ENCODE measurements around the gene RELN. TPM values are rescaled to one million over a fixed set of nuclear protein-coding genes. Genes with fewer than 3 reads are reported as not detected.

RELN gene
- total and polyA plus RNA-seq, 2 experiments from 2014 or later: 3.9 to 22.0 TPM

- Histone ChIP-seq H4K20me1 (ENCODE audit: insufficient read depth, poor library complexity, severe bottlenecking) (no peaks in the 10 kb centered on the region), H3K9me3 (ENCODE audit: low read depth) (no peaks in the 10 kb centered on the region), H2AFZ (no peak overlapping the region), H3K79me2 (no peaks in the 10 kb centered on the region), H3K27me3 (no peaks in the 10 kb centered on the region), H3K4me1 (ENCODE audit: insufficient read depth) (no peaks in the 10 kb centered on the region), H3K4me3 (no peak overlapping the region), H3K9me2 (replicated peaks; ENCODE audit: insufficient read depth) (no peaks in the 10 kb centered on the region), H3K27ac (no peak overlapping the region), H3K4me2 (no peak overlapping the region), H3K36me3 (replicated peaks; ENCODE audit: insufficient read depth, low read depth) (no peaks in the 10 kb centered on the region)
- no peak for DNase-seq (ENCODE audit: low spot score)
- WGBS (ENCODE audit: low lambda C conversion rate, missing lambda C conversion rate): 75% methylated on average over 3 of the region's 3 CpGs
- TF ChIP-seq CTCF (IDR thresholded peaks at IDR 0.05; ENCODE audit: poor library complexity): no peak
- TF ChIP-seq EZH2 (IDR thresholded peaks at IDR 0.05; ENCODE audit: borderline replicate concordance): no peak
- TF ChIP-seq EZH2phosphoT487 (IDR thresholded peaks at IDR 0.05; ENCODE audit: low read depth, severe bottlenecking, unreplicated experiment): no peak
Measured at GRCh38 chr7:103833401-103833800, 156.1 kb downstream of the RELN start.

GRCh38 chr7:103832438-103832837 is 157.0 kb downstream of the RELN start:
- Histone ChIP-seq H3K9me3 (ENCODE audit: low read depth) (no peaks in the 10 kb centered on the region), H3K27ac (no peak overlapping the region), H3K4me2 (no peak overlapping the region), H2AFZ (no peak overlapping the region), H4K20me1 (ENCODE audit: insufficient read depth, poor library complexity, severe bottlenecking) (no peaks in the 10 kb centered on the region), H3K9me2 (replicated peaks; ENCODE audit: insufficient read depth) (no peaks in the 10 kb centered on the region), H3K27me3 (no peaks in the 10 kb centered on the region), H3K4me1 (ENCODE audit: insufficient read depth) (no peaks in the 10 kb centered on the region), H3K79me2 (no peaks in the 10 kb centered on the region), H3K36me3 (replicated peaks; ENCODE audit: insufficient read depth, low read depth) (no peaks in the 10 kb centered on the region), H3K4me3 (no peak overlapping the region)
- 74% methylated on average over 2 of the region's 2 CpGs for WGBS (ENCODE audit: low lambda C conversion rate, missing lambda C conversion rate)
- TF ChIP-seq EZH2 (IDR thresholded peaks at IDR 0.05; ENCODE audit: borderline replicate concordance) (no peak), CTCF (IDR thresholded peaks at IDR 0.05; ENCODE audit: poor library complexity) (no peak), EZH2phosphoT487 (IDR thresholded peaks at IDR 0.05; ENCODE audit: low read depth, severe bottlenecking, unreplicated experiment) (no peak)
- no peak for DNase-seq (ENCODE audit: low spot score)

GRCh38 chr7:103824251-103824650 is 165.2 kb downstream of the RELN start:
- no peak overlapping the region for H3K4me3 ChIP-seq
- no peak overlapping the region for H3K4me2 ChIP-seq
- H3K27ac ChIP-seq: no peak overlapping the region
- H2AFZ ChIP-seq: no peak overlapping the region
- no peak for DNase-seq (ENCODE audit: low spot score)
- no peaks in the 10 kb centered on the region for H3K79me2 ChIP-seq
- H3K9me2 ChIP-seq (replicated peaks; ENCODE audit: insufficient read depth): no peaks in the 10 kb centered on the region
- no peaks in the 10 kb centered on the region for H3K9me3 ChIP-seq (ENCODE audit: low read depth)
- H3K27me3 ChIP-seq: no peaks in the 10 kb centered on the region
- no peaks in the 10 kb centered on the region for H3K36me3 ChIP-seq (replicated peaks; ENCODE audit: insufficient read depth, low read depth)
- no peaks in the 10 kb centered on the region for H3K4me1 ChIP-seq (ENCODE audit: insufficient read depth)
- no peak for TF ChIP-seq CTCF (IDR thresholded peaks at IDR 0.05; ENCODE audit: poor library complexity)
- no peak for TF ChIP-seq EZH2phosphoT487 (IDR thresholded peaks at IDR 0.05; ENCODE audit: low read depth, severe bottlenecking, unreplicated experiment)
- TF ChIP-seq EZH2 (IDR thresholded peaks at IDR 0.05; ENCODE audit: borderline replicate concordance): no peak
- no peaks in the 10 kb centered on the region for H4K20me1 ChIP-seq (ENCODE audit: insufficient read depth, poor library complexity, severe bottlenecking)

GRCh38 chr7:103823084-103823483 is 166.4 kb downstream of the RELN start:
- Histone ChIP-seq H3K4me1 (ENCODE audit: insufficient read depth) (no peaks in the 10 kb centered on the region), H3K27me3 (no peaks in the 10 kb centered on the region), H3K9me3 (ENCODE audit: low read depth) (no peaks in the 10 kb centered on the region), H3K4me2 (no peak overlapping the region), H3K4me3 (no peak overlapping the region), H3K27ac (no peak overlapping the region), H2AFZ (no peak overlapping the region), H4K20me1 (ENCODE audit: insufficient read depth, poor library complexity, severe bottlenecking) (no peaks in the 10 kb centered on the region), H3K9me2 (replicated peaks; ENCODE audit: insufficient read depth) (no peaks in the 10 kb centered on the region), H3K36me3 (replicated peaks; ENCODE audit: insufficient read depth, low read depth) (no peaks in the 10 kb centered on the region), H3K79me2 (no peaks in the 10 kb centered on the region)
- TF ChIP-seq EZH2phosphoT487 (IDR thresholded peaks at IDR 0.05; ENCODE audit: low read depth, severe bottlenecking, unreplicated experiment) (no peak), CTCF (IDR thresholded peaks at IDR 0.05; ENCODE audit: poor library complexity) (no peak), EZH2 (IDR thresholded peaks at IDR 0.05; ENCODE audit: borderline replicate concordance) (no peak)
- no peak for DNase-seq (ENCODE audit: low spot score)
- WGBS (ENCODE audit: low lambda C conversion rate, missing lambda C conversion rate): 82% methylated on average over 1 of the region's 1 CpG

Data from hepatocyte (in vitro differentiated cells).